ENCODE results near the gene SMURF1.

Gene SMURF1

DNA sequence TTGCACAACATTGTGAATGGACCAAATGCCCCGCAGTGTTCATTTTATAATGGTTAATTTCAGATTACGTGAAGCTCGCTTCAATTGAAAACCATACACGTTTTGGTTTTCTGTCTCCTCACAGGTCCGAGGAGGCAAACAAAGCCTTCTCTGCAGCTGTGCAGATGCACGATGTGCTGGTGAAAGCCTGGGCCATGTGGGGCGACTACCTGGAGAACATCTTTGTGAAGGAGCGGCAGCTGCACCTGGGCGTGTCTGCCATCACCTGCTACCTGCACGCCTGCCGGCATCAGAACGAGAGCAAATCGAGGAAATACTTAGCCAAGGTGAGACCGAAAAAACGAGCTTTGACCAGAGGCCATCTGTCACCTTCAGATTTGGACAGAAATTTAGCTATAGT is 155.3 kb downstream of the SMURF1 start:
- DNase-seq (ENCODE audit: low spot score): no peak

- no peak for DNase-seq (ENCODE audit: low spot score)
Measured at GRCh38 chr7:98985945-98986344, 158.0 kb downstream of the SMURF1 start.

DNA sequence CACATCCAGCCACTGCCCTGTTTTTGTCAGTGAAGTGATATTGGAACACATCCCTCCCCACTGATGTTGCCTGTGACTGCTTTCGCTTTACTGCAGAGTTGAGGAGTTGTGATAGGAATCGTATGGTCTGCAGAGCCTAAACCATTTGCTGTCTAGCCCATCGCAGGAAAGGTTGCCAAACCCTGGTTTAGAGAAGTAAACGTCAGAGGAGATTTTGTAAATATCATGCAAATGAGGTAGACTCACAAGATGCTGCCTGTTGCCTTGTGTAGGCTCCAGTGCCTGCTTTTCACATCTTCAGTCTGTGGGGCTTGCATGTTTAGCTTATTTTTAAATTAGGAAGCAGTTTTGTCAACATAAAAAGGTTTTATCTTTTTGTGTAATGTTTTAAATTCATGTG is 158.5 kb downstream of the SMURF1 start:
- DNase-seq (ENCODE audit: low spot score): no peak

DNA sequence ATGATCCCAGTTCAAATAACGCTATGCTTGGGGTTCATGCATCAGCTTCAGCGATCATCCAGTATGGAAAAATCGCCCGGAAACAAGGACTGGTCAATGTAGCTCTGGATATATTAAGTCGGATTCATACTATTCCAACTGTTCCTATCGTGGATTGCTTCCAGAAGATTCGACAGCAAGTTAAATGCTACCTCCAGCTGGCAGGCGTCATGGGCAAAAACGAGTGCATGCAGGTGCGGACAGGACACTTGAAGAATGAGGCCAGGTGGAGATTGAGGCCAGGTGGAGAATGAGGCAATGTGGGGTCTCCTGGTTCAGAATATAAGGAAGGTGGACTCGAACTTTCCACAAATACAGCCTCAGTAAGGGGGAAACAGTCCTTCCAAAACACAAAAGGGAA is 159.8 kb downstream of the SMURF1 start:
- no peak for DNase-seq (ENCODE audit: low spot score)

GRCh38 chr7:98982686-98983085 is 161.2 kb downstream of the SMURF1 start:
- no peak for DNase-seq (ENCODE audit: low spot score)

- DNase-seq (ENCODE audit: low spot score): no peak
Measured at GRCh38 chr7:98981701-98982100, 162.2 kb downstream of the SMURF1 start.

GRCh38 chr7:98978672-98979071 is 165.2 kb downstream of the SMURF1 start:
- no peak for DNase-seq (ENCODE audit: low spot score)

Measured in CD4-positive, alpha-beta T cell treated with Interleukin-6 at 100 ng/mL for 8 hours (primary cell).